Activated B cell treated with CpG ODN at 0.5 μM for 24 hours (primary cell): Measurements from ENCODE around the gene SCNN1G. TPM values are rescaled to one million over a fixed set of nuclear protein-coding genes. Genes with fewer than 3 reads are reported as not detected.

Experiments
- ATAC-seq: fragments of 200-7000 bp; cut with Tn5 transposase; one replicate; pipeline ENCODE4 v1.10.0; 2021; ENCODE audit warnings: low read depth, mild to moderate bottlenecking, moderate library complexity
- CTCF ChIA-PET: fragments of 350-600 bp; sonication (Branson Sonifier 250); formaldehyde crosslinking; loops from one replicate; lab custom pipeline; 2021; ENCODE audit warnings: antibody characterized with exemption; lab: Charles Lee
- POLR2A ChIA-PET: fragments of 350-600 bp; sonication (Branson Sonifier 250); formaldehyde crosslinking; loops from one replicate; lab custom pipeline; 2021; ENCODE audit warnings: antibody characterized with exemption; lab: Charles Lee
- DNase-seq: peaks from one replicate; pipeline ENCODE4 v3.0.0; 2022
- H3K27ac Mint-ChIP-seq: one replicate; pipeline ENCODE4 v1.8.0; 2020; ENCODE audit warnings: mixed read lengths
- H3K27me3 Mint-ChIP-seq: one replicate; pipeline ENCODE4 v1.8.0; 2021; ENCODE audit warnings: mixed read lengths
- H3K36me3 Mint-ChIP-seq: one replicate; pipeline ENCODE4 v1.8.0; 2021; ENCODE audit warnings: low read depth, mixed read lengths
- H3K4me1 Mint-ChIP-seq: one replicate; pipeline ENCODE4 v1.8.0; 2021; ENCODE audit warnings: mixed read lengths
- H3K4me3 Mint-ChIP-seq: one replicate; pipeline ENCODE4 v1.8.0; 2020; ENCODE audit warnings: mild to moderate bottlenecking, mixed read lengths
- H3K9me3 Mint-ChIP-seq: one replicate; pipeline ENCODE4 v1.8.0; 2020; ENCODE audit warnings: mixed read lengths
- CTCF ChIP-seq: fragments of 200-600 bp; IDR thresholded peaks from one replicate; pipeline ENCODE4 v1.8.0; 2022; ENCODE audit warnings: antibody characterized with exemption, mild to moderate bottlenecking
- intact Hi-C: fragments of 100-400 bp; cut with micrococcal nuclease; formaldehyde crosslinking; loops from one replicate; pipeline ENCODE4 v1.15.1; 2024
- total RNA-seq: library from RNA; stranded (reverse); gene quantifications from 2 replicates; pipeline ENCODE4 v1.2.3, GENCODE V29; 2022

The SCNN1G gene
- total RNA-seq, 1 donor from 2014 or later: not detected

- no peaks in the 10 kb centered on the region for H3K4me1 Mint-ChIP-seq
- no peak overlapping the region for H3K4me3 Mint-ChIP-seq
- no peak overlapping the region for H3K27ac Mint-ChIP-seq
- no peak for TF ChIP-seq CTCF
- H3K36me3 Mint-ChIP-seq: no peaks in the 10 kb centered on the region
- intact Hi-C loops: no loop called here
- H3K9me3 Mint-ChIP-seq: peaks cover 4% of the 10 kb centered on the region
- peaks cover 8% of the 10 kb centered on the region for H3K27me3 Mint-ChIP-seq
- CTCF ChIA-PET: interaction anchor here (1.1 kb wide), 1 partner anchor 180 kb away, joined by 3 read pairs; no protein-coding TSS in a partner anchor
- DNase-seq (no peak), ATAC-seq (no peak)
- POLR2A ChIA-PET: no interaction called here
Measured at GRCh38 chr16:23255000-23255399, 72.5 kb downstream of the SCNN1G start.

GRCh38 chr16:23256440-23256839 lies 73.9 kb downstream of the SCNN1G start:
- POLR2A ChIA-PET: no interaction called here
- H3K4me3 Mint-ChIP-seq: no peak overlapping the region
- DNase-seq (no peak), ATAC-seq (no peak)
- TF ChIP-seq CTCF: no peak
- no peaks in the 10 kb centered on the region for H3K4me1 Mint-ChIP-seq
- CTCF ChIA-PET: no interaction called here
- no peaks in the 10 kb centered on the region for H3K36me3 Mint-ChIP-seq
- H3K9me3 Mint-ChIP-seq: no peaks in the 10 kb centered on the region
- intact Hi-C loops: no loop called here
- no peak overlapping the region for H3K27ac Mint-ChIP-seq
- H3K27me3 Mint-ChIP-seq: peaks cover 6% of the 10 kb centered on the region

GRCh38 chr16:23257682-23258081 lies 75.1 kb downstream of the SCNN1G start:
- intact Hi-C loops: no loop called here
- no peak overlapping the region for H3K27ac Mint-ChIP-seq

GRCh38 chr16:23258919-23259237 lies 76.3 kb downstream of the SCNN1G start:
- no peak for ATAC-seq

More at GRCh38 chr16:23257682-23258081, 75.1 kb downstream of the SCNN1G start:
- TF ChIP-seq CTCF: no peak
- H3K36me3 Mint-ChIP-seq: no peaks in the 10 kb centered on the region
- ChIA-PET CTCF (no interaction called here), POLR2A (no interaction called here)
- H3K4me1 Mint-ChIP-seq: no peaks in the 10 kb centered on the region
- H3K9me3 Mint-ChIP-seq: no peaks in the 10 kb centered on the region
- ATAC-seq (no peak), DNase-seq (no peak)
- peaks cover 7% of the 10 kb centered on the region for H3K27me3 Mint-ChIP-seq
- no peak overlapping the region for H3K4me3 Mint-ChIP-seq

More at GRCh38 chr16:23258919-23259237, 76.3 kb downstream of the SCNN1G start:
- intact Hi-C loops: no loop called here
- no peak overlapping the region for H3K27ac Mint-ChIP-seq
- DNase-seq: no peak
- no peaks in the 10 kb centered on the region for H3K4me1 Mint-ChIP-seq
- CTCF ChIA-PET: no interaction called here
- no peak overlapping the region for H3K4me3 Mint-ChIP-seq
- H3K36me3 Mint-ChIP-seq: no peaks in the 10 kb centered on the region
- TF ChIP-seq CTCF: no peak
- POLR2A ChIA-PET: no interaction called here
- peaks cover 7% of the 10 kb centered on the region for H3K27me3 Mint-ChIP-seq
- H3K9me3 Mint-ChIP-seq: no peaks in the 10 kb centered on the region

Other genes starting within 250 kb of the SCNN1G start
- 3.6 and 4.6 TPM in 2 replicates for gene USP31, start 33.3 kb upstream of the SCNN1G start, total RNA-seq
- gene SCNN1B, start 119.6 kb downstream of the SCNN1G start, total RNA-seq: not detected in 2 replicates